ENCODE results near the gene MAFG. TPM values are rescaled to one million over a fixed set of nuclear protein-coding genes. Genes with fewer than 3 reads are reported as not detected.

The MAFG gene
- total RNA-seq, 1 experiment from 2014 or later, result 31.4 TPM

GRCh38 chr17:81922566-81923301, 4.8 kb downstream of the MAFG start:
- no CpG with 5 or more reads among the region's 58 CpGs for WGBS (ENCODE audit: extremely low coverage, insufficient read length, low lambda C conversion rate)
- H3K79me2 ChIP-seq (ENCODE audit: insufficient read depth, low read length), result peaks cover 22% of the 10 kb centered on the region; the same call in 1 of the 2 replicates
- no peaks in the 10 kb centered on the region for H3K9me3 Mint-ChIP-seq
- no peak overlapping the region for H2BK5ac ChIP-seq (ENCODE audit: insufficient read length, low read length)
- H2AFZ ChIP-seq (ENCODE audit: low read length), result no peak overlapping the region
- H3K4me1 Mint-ChIP-seq, result peaks cover 35 to 38% of the 10 kb centered on the region in 2 experiments
- H3K4me2 ChIP-seq (ENCODE audit: insufficient read depth, insufficient read length, low read length), result peak overlapping the region; percentile 37
- H3K4me3 Mint-ChIP-seq, result peak overlapping the region; percentile 29 to 61; a peak in 2 of 5 replicates
- peaks cover 3% of the 10 kb centered on the region; the same call in 1 of the 2 replicates for H3K4me1 ChIP-seq (ENCODE audit: insufficient read depth, low read length)
- no peak overlapping the region for H3T11ph ChIP-seq (ENCODE audit: low read length)
- no peak overlapping the region for H3K4ac ChIP-seq (ENCODE audit: low read depth, low read length)
- no peak overlapping the region for H3K9ac ChIP-seq (ENCODE audit: extremely low read depth, insufficient read length, low read length)
- H2BK20ac ChIP-seq (ENCODE audit: low read depth, low read length, poor library complexity, severe bottlenecking), result no peak overlapping the region
- no peak overlapping the region for H3K18ac ChIP-seq (ENCODE audit: insufficient read length, low read depth, low read length)
- no peak overlapping the region; the same call in 1 of the 2 replicates for H3K14ac ChIP-seq (ENCODE audit: insufficient read depth, low read length)
- H3K27ac ChIP-seq (ENCODE audit: insufficient read length, low read depth, low read length), result peak overlapping the region; percentile 17
- no peak overlapping the region for H2BK15ac ChIP-seq (ENCODE audit: low read depth, low read length)
- no peak overlapping the region for H2AK5ac ChIP-seq (ENCODE audit: insufficient read length, low read length)
- H3K27me3 Mint-ChIP-seq (ENCODE audit: low read depth), result no peaks in the 10 kb centered on the region
- no peak overlapping the region for H4K5ac ChIP-seq (ENCODE audit: insufficient read length, low read depth, low read length)
- peaks cover 6% of the 10 kb centered on the region for H3K23me2 ChIP-seq (ENCODE audit: insufficient read length, low read depth, low read length, poor library complexity, severe bottlenecking)
- peak overlapping the region in 2 of 3 experiments; percentile 73 to 99; a peak in 4 of 7 replicates for H3K27ac Mint-ChIP-seq
- DNase-seq, result no peak
- no peak overlapping the region for H2BK120ac ChIP-seq (ENCODE audit: low read depth, low read length, poor library complexity, severe bottlenecking)
- peaks cover 12 to 33% (median 25%) of the 10 kb centered on the region in 3 experiments; a peak in 6 of 7 replicates for H3K36me3 Mint-ChIP-seq (ENCODE audit: insufficient read depth in 1 of 3, low read depth in 3 of 3)
- H3K23ac ChIP-seq (ENCODE audit: insufficient read length, low read depth, low read length), result no peak overlapping the region
- H3K79me1 ChIP-seq (ENCODE audit: insufficient read depth, low read depth, low read length, poor library complexity, severe bottlenecking), result peaks cover 5% of the 10 kb centered on the region
- no peak overlapping the region for H4K8ac ChIP-seq (replicated peaks; ENCODE audit: insufficient read length, low read depth, low read length)
- no peaks in the 10 kb centered on the region for H4K20me1 ChIP-seq (ENCODE audit: control insufficient read depth, insufficient read depth, insufficient read length)
- no peak overlapping the region for H3K56ac ChIP-seq (ENCODE audit: insufficient read length, low read depth, low read length)
- H3K9me3 ChIP-seq (ENCODE audit: control insufficient read depth, low read depth, low read length), result no peaks in the 10 kb centered on the region
- H2BK12ac ChIP-seq (ENCODE audit: insufficient read length, low read depth, low read length), result no peak overlapping the region
- H3K27me3 ChIP-seq (ENCODE audit: insufficient read depth, low read length), result no peaks in the 10 kb centered on the region
- no peak overlapping the region for H4K91ac ChIP-seq (ENCODE audit: insufficient read length, low read depth, low read length)
- TF ChIP-seq, protein P1, sequence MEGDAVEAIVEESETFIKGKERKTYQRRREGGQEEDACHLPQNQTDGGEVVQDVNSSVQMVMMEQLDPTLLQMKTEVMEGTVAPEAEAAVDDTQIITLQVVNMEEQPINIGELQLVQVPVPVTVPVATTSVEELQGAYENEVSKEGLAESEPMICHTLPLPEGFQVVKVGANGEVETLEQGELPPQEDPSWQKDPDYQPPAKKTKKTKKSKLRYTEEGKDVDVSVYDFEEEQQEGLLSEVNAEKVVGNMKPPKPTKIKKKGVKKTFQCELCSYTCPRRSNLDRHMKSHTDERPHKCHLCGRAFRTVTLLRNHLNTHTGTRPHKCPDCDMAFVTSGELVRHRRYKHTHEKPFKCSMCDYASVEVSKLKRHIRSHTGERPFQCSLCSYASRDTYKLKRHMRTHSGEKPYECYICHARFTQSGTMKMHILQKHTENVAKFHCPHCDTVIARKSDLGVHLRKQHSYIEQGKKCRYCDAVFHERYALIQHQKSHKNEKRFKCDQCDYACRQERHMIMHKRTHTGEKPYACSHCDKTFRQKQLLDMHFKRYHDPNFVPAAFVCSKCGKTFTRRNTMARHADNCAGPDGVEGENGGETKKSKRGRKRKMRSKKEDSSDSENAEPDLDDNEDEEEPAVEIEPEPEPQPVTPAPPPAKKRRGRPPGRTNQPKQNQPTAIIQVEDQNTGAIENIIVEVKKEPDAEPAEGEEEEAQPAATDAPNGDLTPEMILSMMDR (conservative IDR thresholded peaks at IDR 0.05), result no peak

Measured in H9 (cell line).